DMS153 treated with DMSO at 0.1 percent for 48 hours (cell line): ENCODE results near the gene C1orf52.

Experiments
- DNase-seq: peaks from one replicate; lab custom pipeline; 2025; ENCODE audit not compliant: unreplicated experiment; lab: John Stamatoyannopoulos, UW

Gene C1orf52

GRCh38 chr1:85237613-85238012 lies 21.8 kb downstream of the C1orf52 start:
- no peak for DNase-seq

DNA sequence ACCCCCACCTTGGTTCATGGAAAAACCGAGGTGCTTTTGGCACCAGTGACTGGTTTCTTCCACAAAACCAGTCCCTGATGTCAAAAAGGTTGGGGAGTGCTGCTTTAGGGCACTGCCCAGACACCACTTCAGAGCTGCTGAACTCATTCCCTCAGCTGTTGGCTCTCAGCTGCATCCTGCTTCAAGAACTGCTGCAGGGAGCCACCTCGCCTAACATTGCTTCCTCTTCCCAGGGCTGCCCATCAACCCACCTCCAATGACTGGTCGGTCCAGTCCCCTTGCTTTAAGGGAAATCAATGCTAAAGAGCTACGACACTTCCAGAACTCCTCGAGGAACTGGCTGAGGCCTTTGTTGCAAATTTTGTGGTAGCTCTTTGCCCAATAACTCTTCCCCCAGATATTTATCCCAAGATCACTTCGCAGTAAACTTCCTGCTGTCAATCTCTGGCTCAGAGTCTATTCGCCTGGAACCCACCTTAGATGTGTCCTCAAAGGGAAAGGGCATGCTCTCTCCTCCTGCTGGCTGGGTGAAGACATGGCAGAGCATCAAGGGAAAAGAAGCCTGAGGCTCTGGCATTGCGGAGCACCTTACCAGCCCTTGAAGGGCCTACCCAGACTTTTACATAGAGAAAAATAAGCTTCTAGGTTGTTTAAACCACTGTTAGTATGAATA lies 29.0 kb downstream of the C1orf52 start:
- peak; percentile 66 for DNase-seq

GRCh38 chr1:85229574-85230097 lies 29.8 kb downstream of the C1orf52 start:
- DNase-seq: peak; percentile 81

- DNase-seq: no peak
Measured at GRCh38 chr1:85228972-85229371, 30.5 kb downstream of the C1orf52 start.

GRCh38 chr1:85225624-85226380 lies 33.7 kb downstream of the C1orf52 start:
- DNase-seq: peak; percentile 34

DNA sequence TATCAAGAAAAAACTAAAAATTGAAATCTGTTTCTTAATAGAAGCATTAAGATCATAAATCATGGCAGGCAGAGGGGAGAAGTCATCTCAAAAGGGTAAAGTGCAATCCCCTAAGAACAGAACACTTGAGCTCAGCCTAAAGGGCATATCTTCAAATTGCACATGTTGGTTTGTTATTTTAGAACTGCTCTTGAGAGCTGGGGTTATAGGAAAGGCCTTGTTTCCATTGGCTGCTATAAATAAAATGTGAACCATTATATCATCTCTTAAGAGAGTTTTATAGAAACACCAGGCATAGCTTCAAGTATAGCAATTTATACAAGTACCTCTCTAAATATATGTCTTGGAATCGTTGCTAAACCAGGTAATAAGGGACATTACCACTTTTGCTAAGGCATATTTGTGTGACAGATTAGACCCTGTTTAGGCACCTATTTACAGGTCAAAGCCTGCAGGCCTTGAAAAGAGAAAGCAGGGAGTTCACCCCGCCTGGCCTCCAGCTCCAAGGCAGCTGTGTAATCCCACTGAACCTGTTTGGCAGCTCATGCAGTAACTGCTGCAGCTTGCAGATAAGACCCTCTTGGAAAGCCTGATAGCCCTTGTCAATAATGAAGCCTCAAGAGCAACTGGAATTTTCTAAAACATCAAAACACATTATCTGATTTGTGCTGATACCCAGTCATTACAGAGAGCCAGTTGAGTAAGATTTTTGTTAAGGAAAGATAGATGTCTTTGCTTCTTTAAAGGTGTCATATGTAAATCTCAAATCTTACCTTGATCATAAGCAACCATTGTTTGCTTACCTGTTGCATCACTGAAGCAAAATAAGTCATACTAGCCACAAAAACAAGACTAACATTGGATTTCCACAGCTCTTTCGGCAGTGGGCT lies 34.5 kb downstream of the C1orf52 start:
- peak; percentile 95 for DNase-seq

- DNase-seq: no peak
Measured at GRCh38 chr1:85224295-85224694, 35.2 kb downstream of the C1orf52 start.

GRCh38 chr1:85223334-85223733 lies 36.1 kb downstream of the C1orf52 start:
- DNase-seq: no peak

- no peak for DNase-seq
Measured at GRCh38 chr1:85220756-85221201, 38.7 kb downstream of the C1orf52 start.

- DNase-seq: no peak
Measured at GRCh38 chr1:85219853-85220610, 39.4 kb downstream of the C1orf52 start.

DNA sequence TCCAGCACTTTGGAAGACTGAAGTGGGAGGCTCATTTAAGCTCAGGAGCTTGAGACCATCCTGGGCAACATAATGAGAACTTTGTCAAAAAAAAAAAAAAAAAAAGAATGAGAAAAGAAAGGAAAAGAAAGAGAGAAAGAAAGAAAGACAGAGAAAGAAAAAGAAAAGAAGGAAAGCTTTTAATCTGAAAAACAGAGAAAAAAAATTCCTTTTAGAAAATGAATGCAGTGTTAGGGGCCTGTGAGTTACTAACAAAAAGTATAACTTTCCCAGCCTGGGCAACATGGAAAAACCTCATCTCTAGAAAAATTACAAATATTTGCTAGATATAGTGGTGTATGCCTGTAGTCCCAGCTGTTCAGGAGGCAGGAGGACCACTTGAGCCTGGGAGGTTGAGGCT lies 42.8 kb downstream of the C1orf52 start:
- no peak for DNase-seq

GRCh38 chr1:85214654-85215053 lies 44.8 kb downstream of the C1orf52 start:
- DNase-seq: no peak

- no peak for DNase-seq
Measured at GRCh38 chr1:85208488-85208887, 51.0 kb downstream of the C1orf52 start.

DNA sequence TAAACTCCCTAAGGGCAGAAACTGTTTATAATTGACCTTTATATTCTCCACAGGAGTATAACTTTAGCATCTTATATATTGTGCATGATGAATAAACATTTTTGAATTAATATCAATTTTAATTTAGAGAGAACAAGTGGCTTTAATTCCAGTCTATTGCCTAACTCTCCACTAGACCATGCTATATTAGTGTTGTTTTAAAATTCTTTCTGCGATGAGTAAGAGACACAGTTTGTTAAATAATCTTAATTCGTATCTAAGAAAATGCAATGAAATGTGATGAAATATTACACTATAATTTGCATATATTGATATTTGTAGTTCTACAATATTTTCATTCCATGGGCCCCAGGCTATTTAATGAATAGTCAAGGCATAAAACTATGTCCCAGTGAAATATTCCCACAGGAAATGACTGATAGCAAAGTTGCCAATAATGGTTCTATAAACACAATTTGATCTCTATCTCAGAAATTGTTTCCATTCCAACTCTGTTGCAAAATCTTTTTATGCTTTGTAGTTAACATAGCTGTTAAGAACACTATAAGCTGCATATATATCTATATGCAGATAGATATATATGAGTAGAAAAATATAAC lies 55.8 kb downstream of the C1orf52 start:
- no peak for DNase-seq

- DNase-seq: no peak
Measured at GRCh38 chr1:85202864-85203255, 56.6 kb downstream of the C1orf52 start.

DNA sequence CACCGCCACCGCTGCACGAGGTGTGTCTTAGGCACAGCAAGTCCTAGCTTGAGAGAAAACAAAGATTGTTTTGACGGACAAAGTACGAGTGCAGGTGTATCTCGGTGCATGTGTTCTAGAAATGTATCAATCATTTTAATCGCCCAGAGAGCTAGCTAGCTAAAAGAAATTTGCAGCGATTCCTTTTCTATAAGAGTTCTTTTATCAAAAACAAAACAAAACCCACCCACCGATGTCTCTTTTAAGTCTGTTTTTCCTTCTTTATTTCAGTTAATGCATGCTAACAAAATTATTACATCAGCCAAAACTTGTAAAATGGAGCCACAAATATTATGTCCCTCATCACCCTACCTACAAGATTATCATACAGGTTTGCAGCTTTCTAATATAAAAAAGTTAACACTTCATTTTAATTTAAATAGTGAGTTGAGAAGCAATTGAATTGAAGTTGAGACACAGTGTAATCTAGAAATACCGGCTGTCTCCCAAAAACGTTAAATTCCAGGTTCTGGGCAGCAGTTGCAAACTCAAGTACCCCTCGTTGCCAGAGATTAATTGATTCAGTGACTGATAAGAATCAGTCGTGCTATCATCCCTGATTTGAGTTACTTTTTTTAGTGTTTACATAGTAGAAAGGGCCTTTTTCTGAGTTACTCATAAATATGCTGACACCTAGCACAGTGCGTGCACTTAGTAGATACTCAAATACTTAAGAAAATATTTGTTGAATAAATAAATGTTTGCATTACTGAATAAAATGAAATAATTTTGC lies 57.2 kb downstream of the C1orf52 start:
- DNase-seq: no peak

- no peak for DNase-seq
Measured at GRCh38 chr1:85201340-85202091, 57.9 kb downstream of the C1orf52 start.

DNA sequence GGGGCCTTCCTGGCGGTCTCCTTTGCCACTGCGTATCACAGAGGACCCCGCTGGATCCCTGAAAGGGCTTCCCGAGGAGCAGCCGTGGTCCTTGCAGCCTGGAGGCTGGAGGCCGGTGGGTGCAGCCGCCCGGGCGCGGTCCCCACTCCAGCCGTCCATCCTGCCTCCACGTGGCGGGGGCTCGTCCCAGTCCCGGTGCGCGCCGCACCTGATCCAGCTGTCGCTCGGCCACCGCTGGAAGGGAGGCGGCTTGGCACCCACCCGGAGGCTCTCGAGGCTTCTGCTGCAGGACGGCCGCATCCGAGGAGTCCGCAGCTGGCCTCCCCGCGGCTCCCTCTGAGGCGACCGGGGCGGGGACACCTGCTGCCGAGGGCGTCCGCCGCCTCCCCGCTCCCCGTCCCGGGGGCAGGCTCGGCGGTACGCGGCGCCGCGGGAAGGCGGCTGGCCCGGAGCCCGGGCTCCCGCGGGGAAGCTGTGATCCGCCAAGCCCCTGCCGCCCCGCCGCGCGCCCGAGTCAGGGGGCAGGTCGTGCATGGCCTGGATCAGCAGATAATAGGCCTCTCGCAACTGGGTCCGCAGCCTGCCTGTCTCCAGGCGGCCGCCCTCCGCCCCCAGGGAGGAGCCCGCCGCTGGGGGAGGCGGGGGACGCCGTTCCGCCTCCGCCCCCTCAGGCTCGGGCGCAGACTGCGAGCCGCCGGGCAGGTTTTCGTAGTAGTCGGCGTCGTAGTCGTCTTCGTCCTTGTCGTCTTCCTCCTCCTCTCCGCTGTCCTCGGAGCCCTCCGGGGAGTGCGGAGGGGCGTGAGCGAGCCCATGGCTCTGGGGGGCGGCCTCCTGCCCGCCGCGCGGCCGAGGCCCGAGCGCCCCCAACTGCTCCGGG lies 58.8 kb downstream of the C1orf52 start, which contains the start of gene SYDE2:
SYDE2 (minus strand) TSS at position 554 of the 877 bp plus-strand sequence; CDS start at position 534, 20 bp downstream.
- peak; percentile 46 for DNase-seq
